B cell (primary cell): ENCODE results near the gene CPEB3.

Source experiments
- CTCF ChIP-seq: fragments of 200-600 bp; IDR thresholded peaks from one replicate; pipeline ENCODE4 v1.8.0; 2022; ENCODE audit warnings: antibody characterized with exemption, mild to moderate bottlenecking
- EZH2 ChIP-seq: IDR thresholded peaks from 2 replicates; pipeline ENCODE4 v1.6.1; 2012; ENCODE audit warnings: borderline replicate concordance, low read depth, mild to moderate bottlenecking, moderate library complexity, low read length; ENCODE audit not compliant: insufficient read depth, poor library complexity, severe bottlenecking

DNA sequence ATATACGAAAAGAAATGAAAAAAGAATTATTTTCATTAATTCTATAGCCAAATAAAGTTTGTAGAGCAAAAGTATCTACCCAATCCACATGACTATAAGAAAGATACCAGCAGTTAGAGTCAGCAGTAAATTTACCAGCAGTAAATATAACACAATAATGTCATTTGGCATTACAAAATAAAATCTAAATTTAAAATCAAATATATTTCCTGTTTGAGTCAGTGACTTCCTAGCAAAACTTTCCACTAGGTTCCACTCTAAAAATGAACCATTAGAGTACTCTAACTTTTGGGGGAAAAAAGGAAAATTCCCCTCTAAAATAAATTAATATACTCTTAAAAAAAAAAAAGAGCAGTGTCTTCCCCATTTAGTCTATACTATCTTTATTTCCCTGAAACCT is 144.8 kb downstream of the CPEB3 start:
- TF ChIP-seq CTCF (no peak), EZH2 (no peak)
